ENCODE results near the gene MMP20. TPM values are rescaled to one million over a fixed set of nuclear protein-coding genes. Genes with fewer than 3 reads are reported as not detected.

Gene MMP20
- total RNA-seq, 1 donor from 2014 or later = not detected

- no peak for TF ChIP-seq CTCF (IDR thresholded peaks at IDR 0.05; ENCODE audit: unreplicated experiment)
Observed at GRCh38 chr11:102653744-102654291, 28.7 kb upstream of the MMP20 start.

GRCh38 chr11:102647430-102647829, 22.3 kb upstream of the MMP20 start:
- Mint-ChIP-seq H3K27me3 (ENCODE audit: unreplicated experiment) (no peaks in the 10 kb centered on the region), H3K4me3 (ENCODE audit: unreplicated experiment) (no peak overlapping the region), H3K36me3 (ENCODE audit: low read depth, unreplicated experiment) (no peaks in the 10 kb centered on the region), H3K27ac (ENCODE audit: unreplicated experiment) (no peak overlapping the region), H3K9me3 (ENCODE audit: unreplicated experiment) (no peaks in the 10 kb centered on the region), H3K4me1 (ENCODE audit: unreplicated experiment) (no peaks in the 10 kb centered on the region)
- no peak for TF ChIP-seq CTCF (IDR thresholded peaks at IDR 0.05; ENCODE audit: unreplicated experiment)
- DNase-seq (ENCODE audit: low spot score) = no peak

More at GRCh38 chr11:102653744-102654291, 28.7 kb upstream of the MMP20 start:
- Mint-ChIP-seq H3K27me3 (ENCODE audit: unreplicated experiment) (no peaks in the 10 kb centered on the region), H3K4me3 (ENCODE audit: unreplicated experiment) (no peak overlapping the region), H3K4me1 (ENCODE audit: unreplicated experiment) (no peaks in the 10 kb centered on the region), H3K27ac (ENCODE audit: unreplicated experiment) (no peak overlapping the region), H3K9me3 (ENCODE audit: unreplicated experiment) (no peaks in the 10 kb centered on the region), H3K36me3 (ENCODE audit: low read depth, unreplicated experiment) (no peaks in the 10 kb centered on the region)
- DNase-seq (ENCODE audit: low spot score) = no peak

GRCh38 chr11:102643941-102644340, 18.8 kb upstream of the MMP20 start:
- DNase-seq (ENCODE audit: low spot score) = no peak
- Mint-ChIP-seq H3K27ac (ENCODE audit: unreplicated experiment) (no peak overlapping the region), H3K4me1 (ENCODE audit: unreplicated experiment) (peaks cover 11% of the 10 kb centered on the region), H3K4me3 (ENCODE audit: unreplicated experiment) (no peak overlapping the region), H3K9me3 (ENCODE audit: unreplicated experiment) (no peaks in the 10 kb centered on the region), H3K36me3 (ENCODE audit: low read depth, unreplicated experiment) (no peaks in the 10 kb centered on the region), H3K27me3 (ENCODE audit: unreplicated experiment) (peaks cover 1% of the 10 kb centered on the region)
- no peak for TF ChIP-seq CTCF (IDR thresholded peaks at IDR 0.05; ENCODE audit: unreplicated experiment)

- Mint-ChIP-seq H3K4me3 (ENCODE audit: unreplicated experiment) (no peak overlapping the region), H3K9me3 (ENCODE audit: unreplicated experiment) (no peaks in the 10 kb centered on the region), H3K4me1 (ENCODE audit: unreplicated experiment) (peaks cover 16% of the 10 kb centered on the region), H3K27ac (ENCODE audit: unreplicated experiment) (no peak overlapping the region), H3K36me3 (ENCODE audit: low read depth, unreplicated experiment) (no peaks in the 10 kb centered on the region), H3K27me3 (ENCODE audit: unreplicated experiment) (peaks cover 1% of the 10 kb centered on the region)
- no peak for TF ChIP-seq CTCF (IDR thresholded peaks at IDR 0.05; ENCODE audit: unreplicated experiment)
- DNase-seq (ENCODE audit: low spot score) = no peak
Observed at GRCh38 chr11:102640946-102641345, 15.8 kb upstream of the MMP20 start.

- H3K36me3 Mint-ChIP-seq (ENCODE audit: low read depth, unreplicated experiment) = no peaks in the 10 kb centered on the region
- H3K9me3 Mint-ChIP-seq (ENCODE audit: unreplicated experiment) = no peaks in the 10 kb centered on the region
- no peak overlapping the region for H3K4me3 Mint-ChIP-seq (ENCODE audit: unreplicated experiment)
- H3K4me1 Mint-ChIP-seq (ENCODE audit: unreplicated experiment) = peaks cover 16% of the 10 kb centered on the region
- no peak overlapping the region for H3K27ac Mint-ChIP-seq (ENCODE audit: unreplicated experiment)
- TF ChIP-seq CTCF (IDR thresholded peaks at IDR 0.05; ENCODE audit: unreplicated experiment) = no peak
- DNase-seq (ENCODE audit: low spot score) = no peak
- H3K27me3 Mint-ChIP-seq (ENCODE audit: unreplicated experiment) = peaks cover 1% of the 10 kb centered on the region
Observed at GRCh38 chr11:102639656-102640055, 14.5 kb upstream of the MMP20 start.

Data from endothelial cell (in vitro differentiated cells).